Astrocyte (in vitro differentiated cells and primary cell): ENCODE results near the gene DENND5B.

Experiments used
- CTCF ChIP-seq: IDR thresholded peaks from 2 replicates; pipeline ENCODE4 v1.5.1; 2011; ENCODE audit warnings: low read depth, mild to moderate bottlenecking, inconsistent platforms, low read length, moderate library complexity; ENCODE audit not compliant: insufficient read depth
- EZH2 ChIP-seq: IDR thresholded peaks from 2 replicates; pipeline ENCODE4 v1.6.1; 2012; ENCODE audit warnings: mild to moderate bottlenecking, low read length, inconsistent platforms; ENCODE audit not compliant: insufficient read depth

GRCh38 chr12:31363831-31364230 is 227.1 kb downstream of the DENND5B start:
- no peak for TF ChIP-seq CTCF
- TF ChIP-seq EZH2 = no peak
